ENCODE measurements around the gene DOLPP1. TPM values are rescaled to one million over a fixed set of nuclear protein-coding genes. Genes with fewer than 3 reads are reported as not detected.
A peak's percentile ranks its signal among the peaks of the same experiment; 100 is the strongest.

DOLPP1 gene
- total and polyA plus RNA-seq, 2 of the 8 experiments (the other 6 are each of a cell fraction or from before 2014, with no cell fraction given) = 36.0 to 45.3 TPM

- Histone ChIP-seq H2BK5ac (ENCODE audit: low read depth, low read length) (peak overlapping the region; percentile 12; the same call in 1 of the 2 replicates), H3K9me3 (ENCODE audit: insufficient read depth in 2 of 2, low read depth in 1 of 2, low read length in 1 of 2) (no peaks in the 10 kb centered on the region), H3K79me2 (ENCODE audit: control insufficient read depth in 1 of 2, insufficient read depth in 2 of 2, low read length in 2 of 2) (peaks cover 8 to 42% of the 10 kb centered on the region in 2 experiments; a peak in 3 of 4 replicates), H3K56ac (replicated peaks; ENCODE audit: insufficient read length, low read depth, low read length) (no peak overlapping the region), H3K18ac (ENCODE audit: extremely low read depth, low read length) (no peak overlapping the region), H3K9ac (replicated peaks in 1 of 4; ENCODE audit: extremely low read depth in 1 of 4, low read depth in 3 of 4, low read length in 3 of 4) (peak overlapping the region in 3 of 4 experiments; percentile 40 to 53 (median 43); a peak in 4 of 7 replicates), H2BK20ac (ENCODE audit: low read length) (no peak overlapping the region), H3K79me1 (ENCODE audit: low read depth, low read length) (peaks cover 27% of the 10 kb centered on the region), H4K20me1 (replicated peaks in 1 of 2; ENCODE audit: control insufficient read depth in 1 of 2, insufficient read depth in 2 of 2, low read length in 2 of 2) (peaks cover 7 to 19% of the 10 kb centered on the region in 2 experiments), H3K4me1 (replicated peaks in 1 of 4; ENCODE audit: control insufficient read depth in 3 of 4, insufficient read depth in 4 of 4, low read length in 3 of 4) (peaks cover 0 to 9% (median 5%) of the 10 kb centered on the region in 4 experiments; a peak in 6 of 7 replicates), H3K4ac (replicated peaks; ENCODE audit: insufficient read length, low read depth, low read length) (no peak overlapping the region), H3K27ac (ENCODE audit: low read depth, low read length) (no peak overlapping the region), H2AFZ (ENCODE audit: low read length) (peak overlapping the region; percentile 56; the same call in 1 of the 2 replicates), H4K8ac (ENCODE audit: extremely low read depth, insufficient read depth, low read length) (no peak overlapping the region; the same call in 1 of the 2 replicates), H3K23ac (ENCODE audit: insufficient read length) (no peak overlapping the region), H3K4me2 (ENCODE audit: insufficient read depth in 1 of 2, low read depth in 2 of 2, low read length in 2 of 2) (peak overlapping the region; percentile 65 to 76), H3K23me2 (ENCODE audit: low read depth, low read length) (peaks cover 8% of the 10 kb centered on the region), H3K4me3 (ENCODE audit: extremely low read depth in 1 of 4, insufficient read depth in 2 of 4, low read depth in 3 of 4, low read length in 4 of 4) (peak overlapping the region; percentile 53 to 82 (median 73)), H3K36me3 (ENCODE audit: control insufficient read depth in 2 of 4, insufficient read depth in 4 of 4, low read length in 3 of 4) (peaks cover 0 to 5% (median 0%) of the 10 kb centered on the region in 4 experiments; a peak in 4 of 8 replicates), H3K14ac (ENCODE audit: insufficient read length) (no peak overlapping the region), H3K27me3 (replicated peaks in 1 of 4; ENCODE audit: control insufficient read depth in 3 of 4, extremely low read depth in 1 of 4, insufficient read depth in 3 of 4, low read length in 3 of 4) (no peaks in the 10 kb centered on the region), H2BK15ac (ENCODE audit: low read length) (no peak overlapping the region), H4K91ac (replicated peaks; ENCODE audit: insufficient read length, low read length) (no peak overlapping the region), H2BK120ac (replicated peaks; ENCODE audit: low read depth, low read length) (no peak overlapping the region), H2BK12ac (ENCODE audit: low read depth, low read length) (no peak overlapping the region), H2AK5ac (ENCODE audit: low read depth, low read length) (no peak overlapping the region), H4K5ac (ENCODE audit: insufficient read length, low read depth, low read length) (peak overlapping the region; percentile 26)
- TF ChIP-seq KDM4A (IDR thresholded peaks at IDR 0.05; ENCODE audit: low read depth, low read length, severe bottlenecking) (peak; percentile 36), KDM1A (IDR thresholded peaks at IDR 0.05; ENCODE audit: borderline replicate concordance, low read length) (peak; percentile 84), EZH2 (IDR thresholded peaks at IDR 0.05; ENCODE audit: low read depth, low read length, severe bottlenecking) (no peak)
- WGBS, 2 experiments (ENCODE audit: extremely low coverage in 1 of 2, insufficient coverage in 1 of 2, insufficient read length in 1 of 2, insufficient replicate concordance in 2 of 2, low coverage in 1 of 2, low lambda C conversion rate in 2 of 2, missing lambda C conversion rate in 1 of 2) = 5% methylated on average over 12 of the region's 12 CpGs; no CpG with 5 or more reads in 1 of the 2 experiments
- FAIRE-seq (no peak), DNase-seq (ENCODE audit: low read depth in 1 of 2, low spot score in 2 of 2) (no peak)
- CTCF ChIA-PET (ENCODE audit: partially characterized antibody) = interaction anchor here (0.6 to 1.8 kb wide), 3 partner anchors 18 to 545 kb away, joined by 4 read pairs; partner anchors contain the start of gene SH3GLB2
- POLR2A ChIA-PET (ENCODE audit: partially characterized antibody) = interaction anchor here (0.7 to 3.9 kb wide), 11 partner anchors 8 to 391 kb away, joined by 3 to 27 read pairs (median 4); partner anchors contain the start of genes IER5L, MIGA2, SET and SH3GLB2
These were observed 662 bp upstream of the DOLPP1 start for GRCh38 chr9:129080298-129080600.

Data from H1 (cell line).